ENCODE measurements around the gene EFCAB6.

DNA sequence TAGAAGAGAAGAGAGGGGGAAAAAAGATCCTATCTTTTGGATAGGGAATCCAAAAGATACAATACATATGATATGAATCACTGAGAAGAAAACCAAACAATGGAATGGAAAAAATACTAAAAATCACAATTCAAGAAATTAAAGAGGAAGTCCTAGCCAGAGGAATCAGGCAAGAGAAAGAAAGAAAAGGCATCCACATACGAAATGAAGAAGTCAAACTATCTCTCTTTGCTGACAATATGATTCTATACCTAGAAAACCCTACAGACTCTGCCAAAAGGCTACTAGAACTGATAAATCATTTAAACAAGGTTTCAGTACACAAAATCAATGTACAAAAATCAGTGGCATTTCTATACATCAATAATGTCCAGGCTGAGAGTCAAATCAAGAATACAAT lies 91.4 kb downstream of the EFCAB6 start:
- TF ChIP-seq, protein P1, sequence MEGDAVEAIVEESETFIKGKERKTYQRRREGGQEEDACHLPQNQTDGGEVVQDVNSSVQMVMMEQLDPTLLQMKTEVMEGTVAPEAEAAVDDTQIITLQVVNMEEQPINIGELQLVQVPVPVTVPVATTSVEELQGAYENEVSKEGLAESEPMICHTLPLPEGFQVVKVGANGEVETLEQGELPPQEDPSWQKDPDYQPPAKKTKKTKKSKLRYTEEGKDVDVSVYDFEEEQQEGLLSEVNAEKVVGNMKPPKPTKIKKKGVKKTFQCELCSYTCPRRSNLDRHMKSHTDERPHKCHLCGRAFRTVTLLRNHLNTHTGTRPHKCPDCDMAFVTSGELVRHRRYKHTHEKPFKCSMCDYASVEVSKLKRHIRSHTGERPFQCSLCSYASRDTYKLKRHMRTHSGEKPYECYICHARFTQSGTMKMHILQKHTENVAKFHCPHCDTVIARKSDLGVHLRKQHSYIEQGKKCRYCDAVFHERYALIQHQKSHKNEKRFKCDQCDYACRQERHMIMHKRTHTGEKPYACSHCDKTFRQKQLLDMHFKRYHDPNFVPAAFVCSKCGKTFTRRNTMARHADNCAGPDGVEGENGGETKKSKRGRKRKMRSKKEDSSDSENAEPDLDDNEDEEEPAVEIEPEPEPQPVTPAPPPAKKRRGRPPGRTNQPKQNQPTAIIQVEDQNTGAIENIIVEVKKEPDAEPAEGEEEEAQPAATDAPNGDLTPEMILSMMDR (IDR thresholded peaks at IDR 0.05), result no peak
- TF ChIP-seq POLR2A (IDR thresholded peaks at IDR 0.05), result no peak
